ENCODE measurements around the gene TBX4.

GRCh38 chr17:61465550-61466237 lies 13.5 kb downstream of the TBX4 start:
- TF ChIP-seq ZFAT (CRISPR knock-in tag; conservative IDR thresholded peaks at IDR 0.05) (no peak), MAZ (IDR thresholded peaks at IDR 0.05; ENCODE audit: borderline replicate concordance, low read depth, low read length) (no peak), MAZ (CRISPR knock-in tag; IDR thresholded peaks at IDR 0.05; ENCODE audit: low read depth) (no peak), RBAK (CRISPR knock-in tag; IDR thresholded peaks at IDR 0.05) (no peak), HMG20B (CRISPR knock-in tag; conservative IDR thresholded peaks at IDR 0.05) (no peak), DNMT3B (CRISPR knock-in tag; conservative IDR thresholded peaks at IDR 0.05) (no peak), POLR2A (IDR thresholded peaks at IDR 0.05; ENCODE audit: insufficient read depth in 1 of 2, low read depth in 2 of 2, low read length in 2 of 2) (no peak), EZH2 (conservative IDR thresholded peaks at IDR 0.05; ENCODE audit: low read depth, low read length) (no peak), ZBTB7A (CRISPR knock-in tag; IDR thresholded peaks at IDR 0.05) (no peak), ZNF891 (CRISPR knock-in tag; IDR thresholded peaks at IDR 0.05) (no peak), ATF3 (CRISPR knock-in tag; IDR thresholded peaks at IDR 0.05) (no peak)
- TF ChIP-seq, protein P1, sequence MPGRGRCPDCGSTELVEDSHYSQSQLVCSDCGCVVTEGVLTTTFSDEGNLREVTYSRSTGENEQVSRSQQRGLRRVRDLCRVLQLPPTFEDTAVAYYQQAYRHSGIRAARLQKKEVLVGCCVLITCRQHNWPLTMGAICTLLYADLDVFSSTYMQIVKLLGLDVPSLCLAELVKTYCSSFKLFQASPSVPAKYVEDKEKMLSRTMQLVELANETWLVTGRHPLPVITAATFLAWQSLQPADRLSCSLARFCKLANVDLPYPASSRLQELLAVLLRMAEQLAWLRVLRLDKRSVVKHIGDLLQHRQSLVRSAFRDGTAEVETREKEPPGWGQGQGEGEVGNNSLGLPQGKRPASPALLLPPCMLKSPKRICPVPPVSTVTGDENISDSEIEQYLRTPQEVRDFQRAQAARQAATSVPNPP (CRISPR knock-in tag; IDR thresholded peaks at IDR 0.05), result no peak

Measured in HepG2 (cell line).